Amniotic epithelial cell (primary cell): ENCODE results near the gene FES.
"Not testable (repeated sequence)": the region's sequence is repeated elsewhere in the genome, so short reads cannot be mapped to it uniquely, and the experiment has no call there.

Experiments
- DNase-seq: peaks from one replicate; pipeline ENCODE4 v3.0.0-alpha.2; 2010; ENCODE audit warnings: low read depth

FES gene

GRCh38 chr15:90910441-90911301 lies 26.4 kb downstream of the FES start:
- no peak for DNase-seq

- DNase-seq, result no peak
These were observed 27.0 kb downstream of the FES start for GRCh38 chr15:90911302-90911623.

GRCh38 chr15:90911906-90912769 lies 27.8 kb downstream of the FES start:
- no peak for DNase-seq

GRCh38 chr15:90912770-90913075 lies 28.4 kb downstream of the FES start:
- DNase-seq, result no peak

- no peak for DNase-seq
These were observed 29.2 kb downstream of the FES start for GRCh38 chr15:90913398-90913944.

- DNase-seq, result no peak
These were observed 30.2 kb downstream of the FES start for GRCh38 chr15:90914305-90915080.

- DNase-seq, result no peak
These were observed 31.0 kb downstream of the FES start for GRCh38 chr15:90915216-90915807.

GRCh38 chr15:90915808-90916440 lies 31.6 kb downstream of the FES start:
- peak; percentile 50 for DNase-seq

GRCh38 chr15:90916461-90916860 lies 32.2 kb downstream of the FES start:
- no peak for DNase-seq

GRCh38 chr15:90917569-90917968 lies 33.3 kb downstream of the FES start:
- no peak for DNase-seq

GRCh38 chr15:90918034-90918788 lies 33.9 kb downstream of the FES start:
- DNase-seq, result no peak

GRCh38 chr15:90918835-90919234 lies 34.5 kb downstream of the FES start:
- no peak for DNase-seq

GRCh38 chr15:90921887-90922286 lies 37.6 kb downstream of the FES start:
- DNase-seq, result no peak

- not testable (repeated sequence) for DNase-seq
These were observed 38.5 kb downstream of the FES start for GRCh38 chr15:90922712-90923322.

- DNase-seq, result no peak
These were observed 40.1 kb downstream of the FES start for GRCh38 chr15:90924375-90924774.

GRCh38 chr15:90926766-90927165 lies 42.5 kb downstream of the FES start:
- DNase-seq, result not testable (repeated sequence)

GRCh38 chr15:90928106-90928505 lies 43.8 kb downstream of the FES start:
- not testable (repeated sequence) for DNase-seq

- DNase-seq, result no peak
These were observed 45.1 kb downstream of the FES start for GRCh38 chr15:90929246-90930019.

GRCh38 chr15:90930861-90931574 lies 46.7 kb downstream of the FES start:
- DNase-seq, result no peak
